GM21619 (cell line): ENCODE measurements around the gene NHSL1.

ENCODE experiments used
- ATAC-seq: cut with Tn5 transposase; IDR thresholded peaks from one replicate; pipeline ENCODE4 v1.9.1; 2021; ENCODE audit not compliant: unreplicated experiment

Gene NHSL1

DNA sequence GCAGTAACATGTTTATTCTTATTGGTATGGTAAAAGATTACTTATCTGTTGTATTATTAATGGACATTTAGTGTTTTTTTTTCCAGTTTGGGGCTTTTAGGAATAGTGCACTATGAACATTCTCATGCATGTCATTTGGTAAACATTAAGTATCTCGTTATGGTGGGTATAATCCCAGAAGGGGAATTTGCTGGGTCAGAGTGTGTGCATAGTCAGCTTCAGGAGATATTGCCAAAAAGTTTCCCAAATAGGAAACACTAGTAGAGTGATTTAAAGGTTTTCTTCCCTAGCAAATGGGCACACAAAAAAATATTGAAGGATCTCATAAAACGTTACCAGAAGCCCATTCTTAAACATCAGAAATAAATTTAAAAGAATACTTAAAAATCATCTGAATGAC, 25.2 kb upstream of the NHSL1 start:
- no peak for ATAC-seq

DNA sequence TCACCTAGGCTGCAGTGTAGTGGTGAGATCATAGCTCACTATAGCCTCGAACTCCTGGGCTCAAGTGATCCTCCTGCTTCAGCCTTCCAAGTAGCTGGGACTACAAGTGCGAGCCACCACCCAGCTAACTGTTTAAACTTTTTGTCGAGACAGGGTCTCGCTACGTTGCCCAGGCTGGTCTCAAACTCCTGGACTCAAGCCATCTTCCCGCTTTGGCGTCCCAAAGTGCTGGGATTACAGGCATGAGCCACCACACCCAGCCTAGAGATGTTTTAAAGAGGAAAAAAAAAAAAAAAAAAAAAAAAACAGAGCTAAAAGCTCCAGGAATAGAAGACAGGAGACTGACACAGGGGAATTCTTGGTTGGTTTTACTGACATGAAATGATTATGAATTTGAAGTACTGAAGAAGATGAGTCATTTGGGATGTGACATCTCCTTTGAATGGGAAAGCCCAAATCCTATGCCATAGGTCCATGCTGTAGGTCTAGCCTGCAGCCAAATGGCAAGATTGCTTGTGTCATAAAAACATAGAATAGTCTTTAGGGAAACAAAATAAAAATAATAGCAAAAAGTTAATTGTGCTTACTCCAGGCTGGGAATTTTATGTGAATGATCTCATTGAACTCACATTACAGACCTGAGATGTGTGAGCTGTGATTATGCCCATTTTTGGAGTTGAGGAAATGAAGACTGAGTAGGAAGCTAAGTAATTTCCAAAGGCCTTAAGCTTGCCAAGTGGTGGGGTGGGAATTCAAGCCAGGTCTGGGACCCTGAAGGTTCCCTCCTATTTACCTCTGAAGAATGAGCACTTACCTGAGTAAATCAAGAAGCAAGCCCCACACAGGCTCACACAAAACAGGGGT, 24.3 kb upstream of the NHSL1 start:
- no peak for ATAC-seq

DNA sequence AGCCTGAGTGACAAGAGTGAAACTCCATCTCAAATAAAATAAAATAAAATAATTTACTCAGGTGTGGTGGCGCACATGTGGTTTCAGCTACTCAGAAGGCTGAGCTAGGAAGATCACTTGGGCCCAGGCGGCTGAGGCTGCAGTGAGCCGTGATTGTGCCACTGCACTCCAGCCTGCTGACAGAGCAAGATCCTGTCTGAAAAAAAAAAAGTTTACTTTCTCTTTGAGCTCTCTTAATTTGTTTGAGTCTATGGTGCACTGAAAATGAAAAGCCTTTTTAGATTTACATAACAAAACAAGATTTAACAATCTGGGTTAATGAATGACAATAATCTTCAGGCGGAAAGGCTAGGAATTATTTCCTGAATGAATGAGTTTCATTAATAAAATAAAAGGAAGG, 23.3 kb upstream of the NHSL1 start:
- no peak for ATAC-seq

DNA sequence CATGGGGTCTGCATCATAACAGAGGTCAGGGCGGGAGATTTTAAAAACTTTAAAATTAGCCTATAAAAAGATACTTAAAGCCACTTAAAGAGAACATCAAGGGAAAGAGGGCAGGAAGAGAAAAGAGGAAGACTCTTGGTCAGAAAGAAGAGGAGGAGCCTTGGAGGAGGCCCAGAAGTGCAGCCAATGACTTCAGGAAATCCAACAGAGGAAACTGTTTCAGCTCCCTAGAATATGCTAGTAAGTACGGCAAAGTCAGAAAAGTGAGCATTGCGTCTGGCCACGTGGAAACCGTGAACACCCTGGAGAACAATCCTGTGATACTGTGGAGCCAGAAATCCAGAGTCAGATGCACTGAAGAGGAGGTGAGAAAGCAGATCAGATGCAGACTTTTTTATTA, 22.5 kb upstream of the NHSL1 start:
- no peak for ATAC-seq

DNA sequence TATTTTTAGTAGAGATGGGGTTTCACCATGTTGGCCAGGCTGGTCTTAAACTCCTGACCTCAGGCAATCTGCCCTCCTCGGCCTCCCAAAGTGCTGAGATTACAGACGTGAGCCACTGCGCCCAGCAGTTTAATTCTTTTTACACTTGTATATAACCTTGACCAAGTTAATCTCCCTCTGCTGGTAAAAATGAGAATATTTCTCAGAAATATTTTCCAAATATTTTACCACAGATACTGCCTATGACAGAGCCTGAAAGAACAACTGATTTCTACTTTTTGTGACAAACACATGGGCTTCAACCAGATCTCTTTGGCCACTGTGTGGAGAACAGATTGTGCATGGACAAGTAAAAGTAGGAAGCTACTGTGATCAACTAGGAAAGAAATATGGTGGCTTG, 21.2 kb upstream of the NHSL1 start:
- ATAC-seq, result no peak

DNA sequence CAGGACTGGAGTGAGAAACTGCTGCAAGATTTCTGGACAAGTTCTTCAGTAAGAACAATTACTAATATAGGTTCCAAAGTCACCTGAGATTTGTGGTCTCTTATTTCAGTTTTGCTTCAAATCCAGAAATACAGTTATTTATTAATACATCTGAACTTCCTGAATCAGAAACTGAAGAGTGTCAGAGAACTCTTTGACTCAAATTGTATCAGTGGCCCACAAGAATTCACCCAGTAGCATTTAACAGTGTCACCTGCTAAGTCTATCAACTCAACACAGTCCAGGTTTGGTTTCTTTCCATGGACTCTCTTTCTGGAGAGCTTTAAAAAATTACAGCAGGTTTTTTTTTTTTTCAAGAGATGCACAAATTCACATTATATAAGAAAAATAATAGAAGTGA, 18.8 kb upstream of the NHSL1 start:
- ATAC-seq, result peak; percentile 32

DNA sequence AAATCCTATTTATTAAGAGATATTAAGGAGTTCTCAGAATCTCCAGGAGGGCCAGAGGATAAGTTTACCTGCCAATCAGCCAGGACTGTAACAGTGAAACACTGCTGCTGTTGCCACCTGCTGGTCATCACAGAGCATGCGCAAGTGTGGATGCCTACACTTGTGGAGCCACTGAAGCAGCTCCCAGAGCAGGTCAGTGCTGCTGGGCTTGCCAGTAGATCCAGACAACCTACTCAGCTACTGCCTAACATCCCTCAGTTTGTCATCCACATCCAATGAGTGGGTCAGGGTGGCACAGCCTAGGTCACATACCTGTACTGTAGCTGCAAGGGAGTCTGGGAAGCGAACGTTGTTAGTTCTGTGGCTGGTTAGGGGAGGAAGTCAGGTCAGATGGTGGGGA, 18.3 kb upstream of the NHSL1 start:
- peak; percentile 87 for ATAC-seq

DNA sequence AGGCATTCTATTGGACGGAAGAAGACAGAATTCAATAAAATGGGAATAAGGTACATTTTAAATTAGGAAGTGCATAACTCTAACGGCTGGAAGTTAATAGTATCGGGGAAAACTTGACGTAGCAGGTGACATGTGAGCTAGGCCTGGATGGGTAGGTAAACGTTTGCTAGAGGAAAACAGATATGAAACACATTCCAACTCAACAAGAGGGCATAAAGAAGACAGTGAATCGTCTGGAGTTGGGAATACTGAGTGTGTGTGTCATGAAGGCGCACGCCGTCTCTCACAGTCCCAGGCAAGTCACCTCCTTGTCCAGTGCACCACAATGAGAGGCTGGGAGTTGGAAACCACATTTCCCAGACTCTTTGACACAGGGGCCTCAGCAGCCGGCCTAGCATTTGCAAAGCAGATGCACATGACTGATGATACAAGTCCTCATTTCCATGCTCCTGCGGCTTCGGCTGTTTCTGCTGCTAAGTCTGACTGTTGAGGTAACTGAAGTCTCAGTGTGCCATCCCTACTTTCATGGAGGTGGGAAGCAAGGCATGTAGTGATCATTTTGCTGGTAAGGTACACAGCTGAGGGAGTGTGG, 16.5 kb upstream of the NHSL1 start:
- ATAC-seq, result no peak

DNA sequence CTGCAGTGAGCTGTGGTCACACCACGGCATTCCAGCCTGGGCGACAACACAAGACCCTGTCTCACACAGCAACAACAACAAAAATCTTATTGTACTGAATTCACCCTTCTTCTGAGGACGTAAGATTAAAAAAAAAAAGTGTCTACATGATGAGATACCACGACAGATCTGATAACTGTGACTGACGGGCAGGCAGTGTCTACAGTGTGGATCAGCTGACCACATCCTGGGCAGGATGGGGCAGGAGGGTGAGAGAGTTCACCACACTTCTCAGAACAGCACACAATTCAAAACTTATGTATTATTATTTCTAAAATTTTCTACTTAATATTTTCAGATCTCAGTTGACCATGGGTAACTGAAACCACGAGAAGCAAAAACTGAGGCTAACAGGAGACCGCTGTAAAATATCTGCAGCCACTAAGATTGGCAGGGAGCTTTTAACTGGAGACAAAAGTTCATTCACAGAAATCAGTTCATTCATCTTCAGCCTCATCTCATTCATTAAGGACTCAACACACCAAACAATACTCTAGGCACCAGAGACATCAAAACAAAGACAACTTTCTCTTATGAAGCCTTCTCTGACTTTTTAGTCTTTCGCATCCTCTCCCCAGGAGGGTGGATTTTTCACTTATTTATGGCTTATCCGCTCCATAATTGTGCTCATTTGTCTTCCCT, 15.7 kb upstream of the NHSL1 start:
- no peak for ATAC-seq

DNA sequence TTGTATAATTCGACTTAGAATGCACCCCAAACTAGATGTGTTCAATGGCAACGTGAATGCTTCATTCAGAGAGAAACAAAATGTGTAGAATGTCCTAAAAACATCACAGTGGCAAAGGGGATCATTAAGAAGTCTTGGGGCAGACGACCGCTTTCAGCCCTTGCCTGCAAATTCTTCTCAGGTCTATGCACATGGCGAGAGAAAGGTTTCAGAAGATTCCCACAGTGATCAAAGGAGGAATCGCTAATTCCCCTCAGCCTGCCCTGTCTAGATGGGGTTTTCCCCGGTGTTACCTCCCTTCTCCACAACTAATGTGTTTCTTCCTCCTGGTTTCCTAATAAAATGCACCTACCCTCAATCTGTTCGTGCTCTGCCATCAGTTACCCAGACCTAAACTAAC, 13.3 kb upstream of the NHSL1 start:
- ATAC-seq, result no peak

DNA sequence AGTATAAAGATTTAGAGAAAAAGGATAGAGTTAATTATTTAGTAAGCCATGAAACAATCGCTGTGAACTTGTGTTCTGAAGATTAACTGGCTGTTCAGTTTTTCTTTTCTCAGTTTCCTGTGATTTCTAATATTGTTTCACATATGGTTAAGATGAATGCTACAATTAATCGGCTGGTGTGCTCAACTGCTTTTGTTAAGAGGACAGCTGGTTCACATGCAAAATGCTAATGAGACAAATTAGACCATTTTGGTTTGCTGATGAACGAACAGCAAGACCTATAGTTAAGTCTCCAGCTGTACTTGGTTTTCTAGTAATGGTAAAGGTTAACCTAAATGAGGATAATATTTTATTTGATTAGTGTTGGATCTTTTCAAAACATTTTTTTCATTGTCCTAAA, 10.8 kb upstream of the NHSL1 start:
- ATAC-seq, result no peak

DNA sequence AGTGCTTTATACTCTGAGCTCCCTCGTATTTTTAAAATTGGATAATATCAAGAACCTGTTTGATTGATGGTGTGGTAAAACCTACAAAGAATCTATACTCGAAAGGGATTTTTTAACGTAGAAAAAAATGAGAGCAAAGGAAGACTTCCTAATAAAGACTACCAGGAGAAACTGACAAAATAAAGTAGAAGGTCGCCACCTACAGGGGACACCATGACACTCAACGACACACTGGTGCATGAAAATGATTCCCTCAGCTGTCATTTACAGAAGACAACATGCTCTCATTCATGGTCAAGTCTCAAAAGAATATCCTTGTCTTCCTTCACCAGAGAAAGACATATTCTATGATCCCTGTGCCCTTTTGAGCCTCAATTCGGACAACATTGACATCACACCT, 10.1 kb upstream of the NHSL1 start:
- no peak for ATAC-seq

DNA sequence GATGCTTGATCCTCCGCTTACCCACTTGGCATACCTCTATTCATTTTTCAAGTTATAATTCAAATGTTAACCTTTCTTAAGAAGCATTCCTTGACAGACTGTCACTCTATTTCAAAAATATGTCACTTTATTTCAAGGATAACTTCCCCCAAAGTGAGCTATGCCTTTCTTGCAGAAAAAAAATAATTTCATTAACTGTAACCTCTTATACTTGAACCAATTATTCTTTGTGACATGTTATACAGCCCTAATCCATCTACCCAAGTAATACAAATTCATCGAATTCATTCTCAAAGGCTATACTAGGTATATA, 9.3 kb upstream of the NHSL1 start:
- ATAC-seq, result no peak

DNA sequence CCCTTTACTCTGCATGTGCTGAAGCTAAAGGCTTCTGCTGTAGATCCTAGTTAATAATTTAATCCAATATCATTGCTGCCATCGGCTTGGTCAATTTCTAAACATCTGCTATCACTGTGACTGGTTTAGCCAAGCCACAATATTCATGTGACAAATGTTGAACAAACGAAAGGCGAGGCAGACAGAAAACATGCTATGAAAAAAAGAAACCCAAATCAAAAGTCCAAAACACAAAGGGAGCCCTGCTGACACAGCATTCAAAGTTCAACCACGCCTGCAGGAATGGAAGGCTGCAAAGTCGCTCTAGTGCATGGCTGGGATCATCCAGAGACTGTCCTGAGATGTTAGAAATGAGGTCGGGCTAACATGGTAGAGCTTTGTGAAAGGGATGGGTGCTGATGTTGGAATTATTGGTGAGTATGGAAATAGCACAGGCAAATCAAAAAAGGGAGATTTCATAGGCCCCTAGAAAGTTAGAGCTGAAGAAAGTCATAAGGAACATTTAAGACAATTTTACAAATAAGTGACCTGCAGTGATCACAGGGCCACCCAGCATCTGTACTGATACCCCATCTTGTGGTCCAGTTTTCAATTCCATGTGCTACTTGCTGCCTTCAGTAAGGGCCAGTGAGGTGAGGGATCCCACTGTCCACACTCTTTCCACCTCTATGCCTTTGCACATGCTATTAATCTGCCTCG, 8.8 kb upstream of the NHSL1 start:
- ATAC-seq, result no peak

DNA sequence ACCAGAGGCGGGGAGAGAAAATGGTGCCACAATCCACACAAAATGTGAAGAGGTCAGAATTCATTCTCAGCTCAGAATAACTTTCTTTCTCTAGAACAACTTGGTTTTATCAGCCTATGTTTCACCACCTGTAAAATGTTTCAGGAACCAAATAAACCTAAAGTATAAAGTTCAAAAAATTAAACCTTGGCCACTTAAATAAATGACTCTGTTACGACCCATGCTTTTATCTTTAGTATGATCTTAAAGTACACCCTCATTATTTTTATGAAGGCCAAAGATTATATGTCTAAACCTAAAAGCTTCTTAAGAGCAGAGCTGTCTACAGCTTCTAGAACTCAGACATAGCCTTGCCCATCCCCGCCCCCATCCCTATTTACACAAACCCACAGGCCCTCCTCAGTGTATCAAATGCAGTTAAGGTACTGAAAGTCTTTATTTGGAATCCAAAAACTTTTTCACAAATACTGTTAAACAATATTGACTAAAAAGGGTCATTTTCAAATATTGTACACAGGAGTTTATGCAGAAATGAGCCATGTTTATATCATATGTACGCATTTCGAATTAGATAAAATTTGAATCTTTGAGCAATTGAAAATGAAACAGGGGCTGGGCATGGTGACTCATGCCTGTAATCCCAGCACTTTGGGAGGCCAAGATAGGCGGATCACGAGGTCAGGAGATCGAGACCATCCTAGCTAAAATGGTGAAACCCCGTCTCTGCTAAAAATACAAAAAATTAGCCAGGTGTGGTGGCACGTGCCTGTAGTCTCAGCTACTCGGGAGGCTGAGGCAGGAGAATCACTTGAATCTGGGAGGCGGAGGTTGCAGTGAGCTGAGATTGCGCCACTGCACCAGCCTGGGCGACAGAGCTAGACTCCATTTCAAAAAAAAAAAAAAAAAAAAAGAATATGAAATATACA, 5.7 kb upstream of the NHSL1 start:
- no peak for ATAC-seq

DNA sequence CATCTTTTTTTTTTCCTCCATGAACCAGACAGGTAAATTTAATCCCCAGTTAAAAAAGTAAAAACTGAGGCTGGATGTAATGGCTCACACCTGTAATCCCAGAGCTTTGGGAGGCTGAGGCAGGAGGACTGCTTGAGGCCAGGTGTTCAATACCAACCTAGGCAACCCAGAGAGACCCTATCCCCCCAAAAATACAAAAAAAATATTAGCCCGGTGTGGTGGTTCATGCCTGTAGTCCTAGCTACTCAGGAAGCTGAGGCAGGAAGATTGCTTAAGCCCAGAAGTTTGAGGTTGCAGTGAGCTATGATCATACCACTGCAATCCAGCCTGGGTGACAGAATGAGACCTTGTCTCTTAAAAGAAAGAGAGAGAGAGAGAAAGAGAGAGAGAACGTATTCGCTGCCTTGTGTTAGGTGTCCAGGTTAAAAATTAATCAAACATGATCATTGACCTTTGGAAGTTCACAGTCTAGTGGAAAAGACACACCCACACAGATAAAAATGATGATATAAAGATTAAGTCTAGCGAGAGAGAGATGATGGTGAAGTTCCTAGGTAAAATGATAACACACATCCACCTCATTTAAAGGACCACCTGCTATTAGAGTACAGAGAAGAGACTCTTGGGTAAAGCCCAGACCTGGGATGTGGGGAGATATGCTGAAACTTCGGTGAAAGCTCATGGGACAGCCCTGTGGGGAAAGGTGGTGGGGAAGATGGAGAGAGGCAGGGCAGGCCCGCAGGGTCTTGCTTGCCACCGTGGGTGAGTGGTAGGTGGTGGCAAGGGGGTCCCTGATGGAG, 4.8 kb upstream of the NHSL1 start:
- ATAC-seq, result no peak

DNA sequence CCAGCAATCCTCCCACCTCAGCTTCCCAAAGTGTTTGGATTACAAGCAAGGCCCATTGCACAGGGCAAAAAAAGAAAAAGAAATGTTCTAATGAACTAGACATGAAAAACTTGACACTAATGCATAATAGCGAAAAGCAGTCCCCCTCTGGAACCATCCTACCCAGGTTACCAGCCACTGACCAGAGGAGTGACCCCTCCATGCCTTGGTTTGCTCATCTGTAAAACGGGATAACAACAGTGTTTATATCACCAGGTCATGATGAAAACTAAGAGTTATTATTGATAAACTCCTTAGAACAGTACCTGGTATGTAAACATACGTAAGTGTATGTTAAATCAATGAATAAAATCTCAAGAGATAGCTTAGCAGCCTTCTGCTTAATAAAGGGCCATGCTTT, 3.3 kb upstream of the NHSL1 start:
- no peak for ATAC-seq

DNA sequence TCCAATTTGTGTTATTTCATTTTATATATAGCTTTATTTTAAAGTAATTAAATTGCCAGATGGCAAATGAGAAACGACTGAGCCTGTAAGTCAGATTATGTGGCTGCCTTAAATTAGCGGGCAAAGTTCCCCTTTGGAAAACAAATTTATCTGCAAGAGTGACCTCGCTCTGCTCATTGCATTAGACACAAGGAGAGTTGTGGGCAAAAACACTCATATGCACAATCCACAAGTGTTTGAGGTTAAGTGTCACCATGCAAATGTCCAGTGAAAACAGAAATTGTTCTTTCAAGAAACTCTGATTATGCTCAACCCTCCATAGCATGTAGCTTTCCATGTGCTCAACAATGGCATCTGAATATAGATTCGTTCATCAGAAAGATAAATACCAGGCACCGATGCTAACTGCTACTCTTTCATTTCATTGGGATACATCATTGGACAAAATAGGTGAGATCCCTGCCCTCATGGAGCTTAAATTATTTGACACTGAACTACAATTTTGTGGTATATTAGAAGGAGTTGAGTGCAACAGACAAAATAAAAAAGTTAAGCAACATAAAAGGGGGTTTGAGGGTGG, 1.7 kb upstream of the NHSL1 start:
- ATAC-seq, result no peak

DNA sequence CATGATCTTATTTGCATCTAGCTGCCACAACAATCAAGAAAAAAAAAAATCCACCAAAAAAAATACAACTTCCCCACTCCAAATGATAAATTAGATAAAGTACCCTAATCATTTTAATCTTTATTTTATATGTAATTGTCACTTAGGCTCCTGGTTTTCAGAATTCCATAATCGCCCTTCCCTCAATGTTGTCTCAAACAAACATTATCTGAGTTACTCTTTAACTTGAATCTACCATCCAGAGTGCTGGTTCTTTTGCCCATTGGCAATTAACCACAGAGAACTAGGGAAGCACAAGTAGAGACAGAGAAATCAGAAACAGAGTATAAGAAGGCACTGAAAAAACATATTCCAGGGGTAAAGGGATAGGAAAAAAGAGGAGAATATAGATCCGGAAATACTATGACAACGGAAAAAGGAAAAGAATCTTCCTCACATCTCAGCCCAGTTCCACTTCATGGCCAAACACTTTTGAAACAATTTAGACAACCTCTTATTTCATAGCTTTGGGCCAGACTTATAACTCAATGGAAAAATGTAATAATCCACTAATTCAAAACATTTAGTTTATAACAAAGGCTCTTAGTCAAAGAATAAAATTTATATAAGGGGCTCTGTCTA, 861 bp upstream of the NHSL1 start:
- no peak for ATAC-seq
